Hepatic stellate cell (primary cell): Measurements from ENCODE around the gene PEX6.

Experiments used
- DNase-seq: peaks from one replicate; pipeline ENCODE4 v3.0.0; 2011; ENCODE audit warnings: low spot score

Gene PEX6, protein sequence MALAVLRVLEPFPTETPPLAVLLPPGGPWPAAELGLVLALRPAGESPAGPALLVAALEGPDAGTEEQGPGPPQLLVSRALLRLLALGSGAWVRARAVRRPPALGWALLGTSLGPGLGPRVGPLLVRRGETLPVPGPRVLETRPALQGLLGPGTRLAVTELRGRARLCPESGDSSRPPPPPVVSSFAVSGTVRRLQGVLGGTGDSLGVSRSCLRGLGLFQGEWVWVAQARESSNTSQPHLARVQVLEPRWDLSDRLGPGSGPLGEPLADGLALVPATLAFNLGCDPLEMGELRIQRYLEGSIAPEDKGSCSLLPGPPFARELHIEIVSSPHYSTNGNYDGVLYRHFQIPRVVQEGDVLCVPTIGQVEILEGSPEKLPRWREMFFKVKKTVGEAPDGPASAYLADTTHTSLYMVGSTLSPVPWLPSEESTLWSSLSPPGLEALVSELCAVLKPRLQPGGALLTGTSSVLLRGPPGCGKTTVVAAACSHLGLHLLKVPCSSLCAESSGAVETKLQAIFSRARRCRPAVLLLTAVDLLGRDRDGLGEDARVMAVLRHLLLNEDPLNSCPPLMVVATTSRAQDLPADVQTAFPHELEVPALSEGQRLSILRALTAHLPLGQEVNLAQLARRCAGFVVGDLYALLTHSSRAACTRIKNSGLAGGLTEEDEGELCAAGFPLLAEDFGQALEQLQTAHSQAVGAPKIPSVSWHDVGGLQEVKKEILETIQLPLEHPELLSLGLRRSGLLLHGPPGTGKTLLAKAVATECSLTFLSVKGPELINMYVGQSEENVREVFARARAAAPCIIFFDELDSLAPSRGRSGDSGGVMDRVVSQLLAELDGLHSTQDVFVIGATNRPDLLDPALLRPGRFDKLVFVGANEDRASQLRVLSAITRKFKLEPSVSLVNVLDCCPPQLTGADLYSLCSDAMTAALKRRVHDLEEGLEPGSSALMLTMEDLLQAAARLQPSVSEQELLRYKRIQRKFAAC

DNA sequence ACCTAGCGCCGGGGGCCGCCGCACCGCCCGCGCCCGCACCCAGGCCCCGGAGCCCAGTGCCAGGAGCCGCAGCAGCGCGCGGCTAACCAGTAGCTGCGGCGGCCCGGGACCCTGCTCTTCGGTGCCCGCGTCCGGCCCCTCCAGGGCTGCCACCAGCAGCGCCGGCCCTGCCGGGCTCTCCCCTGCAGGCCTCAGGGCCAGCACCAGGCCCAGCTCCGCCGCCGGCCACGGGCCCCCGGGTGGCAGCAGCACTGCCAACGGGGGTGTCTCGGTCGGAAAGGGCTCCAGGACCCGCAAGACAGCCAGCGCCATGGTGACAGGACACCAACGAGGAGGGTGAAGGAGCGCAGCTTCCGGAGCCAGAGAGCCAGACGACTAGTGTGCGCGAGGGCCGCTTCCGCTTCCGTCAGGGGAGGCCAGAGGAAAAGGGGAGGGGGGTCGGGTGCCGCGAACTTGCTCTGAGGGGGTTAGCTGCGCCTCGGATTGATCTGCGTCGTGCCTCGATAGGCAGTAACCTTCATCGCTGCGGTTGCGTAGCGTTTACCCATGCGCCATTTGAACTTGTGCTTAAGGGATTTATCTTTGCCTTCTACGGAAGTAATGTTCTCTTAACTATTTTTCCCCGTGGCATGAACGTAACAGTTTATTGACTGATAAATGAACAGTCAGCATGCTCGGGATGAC lies at the start of gene PEX6:
TSS of gene PEX6 (minus strand) at position 343 of the 684 bp plus-strand sequence. CDS start at position 312, 31 bp downstream.
- peak; percentile 88 for DNase-seq

DNA sequence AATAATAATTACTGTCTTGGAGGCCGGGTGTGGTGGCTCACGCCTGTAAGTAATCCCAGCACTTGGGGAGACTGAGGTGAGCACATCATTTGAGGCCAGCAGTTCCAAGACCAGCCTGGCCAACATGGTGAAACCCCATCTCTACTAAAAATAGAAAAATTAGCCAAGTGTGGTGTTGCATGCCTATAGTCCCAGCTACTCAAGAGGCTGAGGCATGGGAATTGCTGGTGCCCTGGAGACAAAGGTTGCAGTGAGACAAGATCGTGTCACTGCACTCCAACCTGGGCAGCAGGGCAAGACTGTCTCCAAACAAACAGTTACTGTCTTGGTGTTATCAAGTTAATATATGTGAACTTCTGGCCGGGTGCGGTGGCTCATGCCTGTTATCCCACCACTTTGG lies 47.4 kb upstream of the PEX6 start:
- no peak for DNase-seq

DNA sequence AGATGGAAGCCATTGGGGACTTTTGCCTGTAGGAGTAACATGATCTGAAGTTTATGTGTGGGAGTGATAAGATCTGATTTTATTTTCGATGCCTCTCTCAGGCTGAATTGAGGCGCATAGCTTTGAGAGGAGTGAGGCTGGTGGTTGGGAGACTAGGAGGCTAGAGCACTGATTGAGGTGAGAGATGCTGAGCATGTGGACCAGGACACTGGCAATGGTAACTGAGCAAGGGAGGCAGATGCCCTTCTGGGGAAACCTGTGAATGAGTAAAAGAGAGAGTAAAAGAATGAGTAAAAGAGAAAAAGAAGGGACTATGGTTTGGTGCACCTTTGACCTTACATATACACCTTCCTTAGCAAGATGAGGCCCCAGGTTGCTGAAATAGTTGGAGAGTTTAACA lies 45.5 kb upstream of the PEX6 start:
- DNase-seq: no peak

DNA sequence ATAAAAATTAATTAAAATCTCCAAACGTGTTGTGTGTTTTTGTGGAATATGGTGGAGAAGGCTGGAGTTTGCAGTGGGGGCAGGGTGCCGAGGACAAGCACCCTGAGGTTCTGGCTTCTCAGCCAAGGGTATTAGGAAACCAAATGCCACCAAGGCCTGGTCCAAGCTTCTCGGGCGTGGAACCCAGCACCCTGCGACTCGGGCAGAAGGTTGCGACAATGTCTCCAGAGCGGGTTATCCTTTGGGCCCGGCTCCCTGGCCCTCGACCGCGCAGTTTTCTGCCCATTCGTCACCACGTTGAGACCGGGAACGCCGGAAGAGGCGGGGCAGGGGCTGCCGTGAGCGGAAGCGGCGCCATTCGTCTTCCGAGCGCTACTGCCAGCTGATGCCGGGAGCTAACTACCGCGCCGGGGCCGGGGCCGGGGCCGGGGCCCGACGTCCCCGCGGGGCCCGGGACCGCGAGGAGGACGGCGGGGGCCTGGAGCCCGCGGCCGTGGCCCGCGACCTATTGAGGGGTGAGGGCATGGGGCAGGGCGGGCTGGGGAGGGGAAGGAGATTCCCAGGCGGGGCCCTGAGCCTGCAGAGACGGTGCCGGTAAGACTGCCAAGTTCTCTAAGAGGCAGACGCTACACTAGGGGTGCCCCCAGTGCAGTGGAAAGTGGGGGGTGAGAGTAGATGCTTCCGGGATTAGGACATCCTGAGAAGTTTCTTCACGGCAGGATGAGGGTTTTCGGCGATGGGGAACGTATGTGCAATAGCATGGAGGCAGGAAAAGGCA lies 42.5 kb upstream of the PEX6 start, which contains the start of gene RRP36:
TSS of gene RRP36 (plus strand) at position 354 of the 778 bp plus-strand sequence. CDS start at position 386, 32 bp downstream.
- peak; percentile 95 for DNase-seq

DNA sequence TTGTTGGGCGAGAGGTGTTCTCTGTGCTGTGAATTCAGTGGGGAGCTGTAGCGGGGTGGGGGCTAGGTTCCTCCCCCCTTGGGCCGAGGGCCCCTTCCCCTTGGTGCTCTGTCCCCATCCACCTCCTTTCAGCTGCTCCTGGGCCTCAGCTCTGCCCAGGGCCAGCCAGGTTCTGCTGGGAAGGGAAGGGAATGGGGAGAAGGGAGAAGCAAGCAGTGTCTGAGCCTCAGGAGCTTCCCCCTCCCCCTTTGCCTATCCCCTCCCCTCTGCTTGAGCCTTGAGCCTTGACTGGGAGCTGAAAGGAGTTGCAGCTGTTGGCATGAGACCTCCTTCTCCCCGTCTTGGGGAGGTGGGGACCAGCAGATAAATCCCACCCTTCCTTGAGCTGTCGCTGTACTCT lies 41.9 kb upstream of the PEX6 start:
- no peak for DNase-seq

DNA sequence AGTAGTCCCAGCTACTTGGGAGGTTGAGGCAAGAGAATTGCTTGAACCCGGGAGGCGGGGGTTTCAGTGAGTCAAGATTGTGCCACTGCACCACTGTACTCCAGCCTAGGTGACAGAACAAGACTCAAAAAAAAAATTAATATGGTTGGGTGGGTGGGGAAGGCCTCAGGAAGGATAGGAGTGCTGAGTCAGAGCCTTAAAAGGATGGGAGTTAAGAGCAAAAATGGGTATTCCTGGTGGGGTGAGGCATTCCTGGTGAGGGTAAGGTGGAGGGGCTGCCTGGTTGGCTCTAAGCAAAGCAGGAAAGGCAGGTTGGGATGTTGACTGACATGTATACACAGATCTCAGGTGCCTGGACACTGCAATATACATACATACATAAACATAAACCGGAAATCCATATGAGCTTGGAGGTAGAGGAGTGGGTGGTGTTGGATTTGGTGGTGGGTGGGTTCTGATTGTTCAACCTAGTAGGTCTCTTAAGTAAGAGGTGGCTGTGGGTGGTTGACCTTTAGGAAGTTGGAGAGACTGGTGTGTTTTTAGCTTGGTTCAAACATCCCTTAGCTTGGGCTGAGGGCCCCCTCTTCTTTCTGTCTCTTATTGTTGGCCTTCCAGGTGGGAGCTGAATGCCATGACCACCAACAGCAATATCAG lies 41.2 kb upstream of the PEX6 start:
- no peak for DNase-seq

DNA sequence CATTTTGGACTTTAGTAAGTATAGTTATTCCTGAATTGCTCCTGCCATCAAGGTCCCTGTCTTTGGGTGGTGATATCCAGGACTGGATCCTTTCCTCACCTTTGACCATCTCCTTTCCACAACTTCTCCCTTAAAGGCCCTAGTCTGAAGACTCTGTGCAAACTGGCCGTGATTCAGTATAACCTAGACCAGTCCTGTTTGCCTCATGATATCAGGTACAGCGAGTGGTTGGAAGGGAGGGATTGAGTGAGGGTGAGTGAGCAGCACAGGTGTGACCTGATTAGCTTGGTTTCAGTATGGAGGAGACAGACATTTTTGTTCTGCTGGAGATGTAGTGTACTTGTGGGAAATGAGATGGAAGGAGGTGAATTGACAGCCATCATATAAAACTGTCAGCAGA lies 40.2 kb upstream of the PEX6 start:
- no peak for DNase-seq

DNA sequence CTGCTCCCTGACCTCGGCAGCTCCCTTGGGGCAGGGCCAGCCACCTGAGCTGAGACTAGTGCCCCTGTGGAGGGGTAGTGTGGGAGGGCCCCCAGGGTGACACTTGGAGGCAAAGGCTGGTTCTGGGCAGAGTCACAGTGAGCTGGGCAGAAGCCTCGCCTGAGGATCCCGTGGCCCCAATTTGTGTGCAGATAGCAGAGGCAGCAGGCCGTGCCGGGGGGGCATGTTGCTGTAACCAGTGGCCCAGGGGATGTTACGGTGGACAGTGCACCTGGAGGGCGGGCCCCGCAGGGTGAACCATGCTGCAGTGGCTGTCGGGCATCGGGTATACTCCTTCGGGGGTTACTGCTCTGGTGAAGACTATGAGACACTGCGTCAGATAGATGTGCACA lies 38.0 kb upstream of the PEX6 start:
- DNase-seq: no peak

DNA sequence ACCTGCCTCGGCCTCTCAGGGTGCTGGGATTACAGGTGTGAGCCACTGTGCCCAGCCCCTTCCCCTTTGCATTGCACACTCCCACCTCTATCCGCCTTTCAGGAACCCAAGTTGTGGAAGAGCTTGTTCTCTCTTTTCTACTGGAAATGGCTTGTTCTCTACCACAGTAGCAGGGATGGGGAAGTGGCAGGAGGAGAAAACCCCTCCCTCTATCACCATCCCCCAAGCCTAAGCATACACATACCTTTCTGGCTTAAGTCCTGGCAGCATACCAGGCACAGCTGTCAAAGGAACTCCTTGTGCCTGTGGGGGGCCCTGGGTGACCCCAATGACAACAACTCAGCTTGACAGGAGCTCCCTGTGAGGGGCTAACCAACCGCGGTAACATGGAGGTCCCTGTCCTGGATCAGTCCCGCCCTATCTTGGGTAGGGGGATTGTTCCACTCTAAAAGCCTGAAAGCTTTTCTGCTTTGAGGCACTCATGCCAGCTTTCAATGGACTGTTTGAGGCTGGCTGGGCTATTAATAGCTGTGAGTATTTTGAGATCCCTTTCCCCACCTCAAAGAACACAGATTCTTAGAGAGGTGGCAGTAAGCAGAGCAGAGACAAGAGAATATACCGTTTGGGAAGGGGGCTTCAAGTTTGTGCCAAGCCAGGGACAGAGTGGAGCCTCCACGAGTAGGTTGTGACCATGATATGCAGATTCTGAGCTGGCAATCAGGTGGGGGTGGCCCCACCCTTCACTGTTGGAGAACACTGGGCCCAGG lies 37.4 kb upstream of the PEX6 start:
- no peak for DNase-seq

DNA sequence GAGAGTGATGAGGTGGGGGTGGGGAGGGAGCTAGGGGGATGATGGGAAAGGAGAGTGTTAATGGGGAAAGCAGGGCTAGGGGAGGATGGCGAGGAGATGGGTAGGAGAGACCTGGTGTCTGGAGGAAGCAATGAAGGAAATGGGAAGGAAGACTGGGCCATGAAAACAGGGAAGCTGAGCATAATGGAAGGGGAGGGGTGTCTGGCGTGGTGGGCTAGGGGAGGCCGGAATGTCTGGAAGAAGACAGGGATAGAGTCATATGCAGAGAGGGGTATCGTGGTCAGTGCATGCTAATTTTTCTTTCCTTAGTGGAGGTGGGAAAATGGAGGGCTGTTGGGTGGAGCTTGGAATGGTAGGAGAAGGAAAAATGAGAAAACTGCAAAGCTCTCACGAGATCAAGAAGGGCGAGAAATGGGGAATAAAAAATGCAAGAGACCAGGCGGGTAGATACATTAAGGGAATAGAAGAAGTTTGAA lies 35.5 kb upstream of the PEX6 start:
- DNase-seq: peak; percentile 78

DNA sequence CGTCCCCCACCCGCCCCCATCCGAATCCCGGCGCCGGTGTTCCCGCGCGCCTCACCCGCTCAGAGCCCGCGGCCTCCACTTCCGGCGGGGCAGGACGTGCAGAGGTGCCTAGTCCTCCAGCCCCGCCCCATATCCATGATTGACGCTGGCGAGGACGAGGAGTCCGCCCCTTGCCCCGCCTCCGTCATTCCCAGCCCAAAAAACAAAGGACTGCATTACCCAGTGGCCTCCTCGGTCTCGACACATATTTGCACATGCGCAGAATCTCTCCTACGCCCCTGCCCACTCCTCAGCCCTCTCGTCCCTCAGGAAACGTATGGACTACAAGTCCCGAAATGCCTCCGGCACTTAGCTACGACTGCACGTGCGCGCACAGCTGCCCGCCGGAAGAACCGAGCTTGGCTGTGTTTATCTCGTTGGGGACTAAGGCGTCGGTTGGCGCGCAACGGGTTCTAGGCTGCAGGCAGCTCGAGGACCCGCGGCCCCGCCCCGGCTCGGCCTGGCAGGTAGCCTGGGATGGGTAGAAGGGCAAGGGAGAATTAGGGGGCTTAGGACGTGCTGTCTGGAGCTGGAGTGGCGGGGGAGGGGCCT lies 35.0 kb upstream of the PEX6 start, which contains the start of the genes KLHDC3 and MEA1:
TSS of gene KLHDC3 (plus strand) at position 407 of the 591 bp plus-strand sequence. CDS start 2,944 bp downstream, outside the sequence.
TSS of gene MEA1 (minus strand) at position 104 of the 591 bp plus-strand sequence. CDS start 133 bp downstream, outside the sequence.
- peak; percentile 99 for DNase-seq

DNA sequence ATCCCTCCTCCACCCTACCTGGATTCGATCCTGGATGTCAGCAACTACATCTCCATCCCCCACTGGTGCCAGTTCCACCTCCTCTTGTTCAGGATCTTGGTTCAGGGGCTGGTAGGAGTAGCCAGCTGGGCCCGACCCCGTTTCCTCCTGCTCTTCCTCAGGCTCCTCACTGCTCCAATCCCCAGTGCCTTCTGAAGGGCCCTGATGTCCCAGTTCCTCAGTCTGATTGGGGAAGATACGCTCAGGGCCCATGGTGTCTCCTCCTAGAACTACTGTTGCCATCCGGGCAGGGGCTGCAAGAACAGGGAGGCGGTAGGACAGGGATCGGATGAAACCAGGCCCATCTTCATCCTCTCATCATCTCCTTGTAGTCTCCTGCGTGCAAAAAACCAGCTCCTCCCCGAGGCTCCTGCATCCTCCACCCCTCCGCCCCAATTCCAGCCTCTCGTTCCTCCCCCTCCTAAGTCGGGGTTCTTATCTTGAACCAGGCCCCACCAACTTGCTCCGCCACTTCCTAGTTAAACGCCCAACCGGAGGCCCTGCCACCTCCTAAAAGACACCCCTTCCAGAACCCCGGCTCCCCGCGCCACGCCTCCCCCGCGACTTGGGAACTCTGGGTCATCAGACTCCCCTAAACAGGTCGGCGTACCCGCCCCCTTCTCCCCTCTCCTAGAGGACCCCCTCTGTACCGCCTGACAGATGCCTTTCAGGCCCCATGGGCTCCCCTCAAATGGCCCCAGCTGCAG lies 34.3 kb upstream of the PEX6 start:
- peak; percentile 43 for DNase-seq

DNA sequence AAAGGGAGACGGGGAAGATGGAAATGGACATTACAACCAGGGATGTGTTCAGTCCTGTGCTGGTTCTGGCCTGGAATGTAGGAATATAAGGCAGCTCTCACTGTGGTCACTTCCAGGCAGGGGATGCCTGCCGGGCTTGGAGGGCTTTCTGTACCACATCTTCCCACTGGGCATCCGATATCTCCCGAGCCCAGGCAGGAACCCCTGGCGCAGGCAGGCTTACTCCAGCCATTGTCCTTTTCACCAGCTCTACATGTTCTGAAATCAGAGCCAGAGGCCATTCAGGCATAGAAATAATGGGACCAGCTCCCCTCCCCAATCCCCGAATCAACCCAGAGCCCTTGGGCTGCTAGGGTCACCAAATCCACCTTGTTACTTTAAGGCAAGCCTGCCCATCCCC lies 33.4 kb upstream of the PEX6 start:
- DNase-seq: no peak

DNA sequence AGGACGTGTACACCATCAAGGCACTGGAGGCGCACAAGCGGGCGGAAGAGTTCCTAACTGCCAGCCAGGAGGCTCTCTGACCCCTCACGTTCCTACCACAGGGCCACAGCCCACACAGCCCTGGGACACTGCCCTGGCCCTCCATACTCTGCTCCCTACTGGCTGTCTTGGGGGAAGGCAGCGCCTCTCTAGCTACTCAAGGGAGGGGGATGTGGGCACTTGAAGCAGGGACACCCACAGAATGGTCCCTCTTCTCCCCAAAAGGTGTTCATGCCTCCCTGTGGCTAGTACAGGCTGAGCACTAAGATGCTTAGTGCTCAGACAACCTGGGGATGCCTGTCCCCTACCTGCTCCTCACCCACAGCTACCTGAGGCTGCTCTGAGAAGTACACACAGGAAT lies 32.2 kb upstream of the PEX6 start:
- no peak for DNase-seq

DNA sequence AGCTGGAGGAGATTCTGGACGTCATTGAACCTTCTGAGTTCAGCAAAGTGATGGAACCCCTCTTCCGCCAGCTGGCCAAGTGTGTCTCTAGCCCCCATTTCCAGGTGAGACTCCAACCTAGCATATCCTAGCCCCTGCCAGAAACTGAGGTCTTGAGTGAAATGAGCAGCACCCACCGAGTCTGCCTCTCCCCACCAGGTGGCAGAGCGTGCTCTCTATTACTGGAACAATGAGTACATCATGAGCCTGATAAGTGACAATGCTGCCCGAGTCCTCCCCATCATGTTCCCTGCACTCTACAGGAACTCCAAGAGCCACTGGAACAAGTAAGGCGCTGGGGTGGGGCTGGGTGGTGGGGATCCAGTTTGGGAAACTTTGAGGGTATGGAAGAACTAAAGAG lies 30.1 kb upstream of the PEX6 start:
- DNase-seq: peak; percentile 63

DNA sequence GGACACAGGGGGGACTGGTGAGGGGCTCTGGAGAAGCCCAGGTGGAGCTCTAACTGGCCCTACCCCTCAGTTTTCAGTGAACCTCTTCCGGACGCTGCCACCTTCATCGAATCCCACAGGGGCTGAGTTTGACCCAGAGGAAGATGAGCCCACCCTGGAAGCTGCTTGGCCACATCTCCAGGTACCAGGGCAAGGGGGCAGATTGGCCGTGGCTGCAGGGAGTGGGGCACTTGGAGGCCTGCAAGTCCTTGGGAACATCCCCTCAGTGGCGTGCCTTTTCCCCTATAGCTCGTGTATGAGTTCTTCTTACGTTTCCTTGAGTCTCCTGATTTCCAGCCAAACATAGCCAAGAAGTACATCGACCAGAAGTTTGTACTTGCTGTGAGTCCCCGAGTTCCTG lies 28.1 kb upstream of the PEX6 start:
- no peak for DNase-seq

DNA sequence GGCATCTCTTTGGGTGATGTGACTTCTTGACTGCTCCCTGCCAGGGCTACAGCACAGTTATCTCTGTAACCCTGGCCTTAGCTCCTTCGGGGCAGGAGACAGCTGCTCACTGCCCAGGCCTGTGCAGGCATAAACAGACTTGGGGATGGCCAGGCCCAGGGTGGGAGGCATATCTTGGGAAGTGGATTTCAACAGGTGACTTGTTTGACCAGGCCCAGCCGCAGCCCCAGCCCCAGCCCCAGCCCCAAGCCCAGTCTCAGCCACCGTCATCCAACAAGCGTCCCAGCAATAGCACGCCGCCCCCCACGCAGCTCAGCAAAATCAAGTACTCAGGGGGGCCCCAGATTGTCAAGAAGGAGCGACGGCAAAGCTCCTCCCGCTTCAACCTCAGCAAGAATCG lies 27.3 kb upstream of the PEX6 start:
- DNase-seq: no peak

DNA sequence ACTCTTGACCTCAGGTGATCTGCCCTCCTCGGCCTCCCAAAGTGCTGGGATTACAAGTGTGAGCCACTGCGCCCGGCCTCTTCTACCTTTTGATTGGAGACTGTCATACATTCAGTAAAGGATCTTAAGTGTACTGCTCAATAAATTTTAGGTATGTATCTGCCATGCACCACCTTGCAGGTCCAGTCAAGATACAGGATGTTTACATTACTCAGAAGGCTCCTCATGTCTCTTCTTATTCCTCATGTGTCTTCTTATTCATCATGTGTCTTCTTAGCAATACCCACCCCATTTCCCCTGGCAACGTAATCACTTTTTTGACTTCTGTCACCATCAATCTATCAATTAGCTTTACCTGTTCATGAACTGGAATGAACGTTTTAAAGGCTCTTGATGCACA lies 26.9 kb upstream of the PEX6 start:
- no peak for DNase-seq

DNA sequence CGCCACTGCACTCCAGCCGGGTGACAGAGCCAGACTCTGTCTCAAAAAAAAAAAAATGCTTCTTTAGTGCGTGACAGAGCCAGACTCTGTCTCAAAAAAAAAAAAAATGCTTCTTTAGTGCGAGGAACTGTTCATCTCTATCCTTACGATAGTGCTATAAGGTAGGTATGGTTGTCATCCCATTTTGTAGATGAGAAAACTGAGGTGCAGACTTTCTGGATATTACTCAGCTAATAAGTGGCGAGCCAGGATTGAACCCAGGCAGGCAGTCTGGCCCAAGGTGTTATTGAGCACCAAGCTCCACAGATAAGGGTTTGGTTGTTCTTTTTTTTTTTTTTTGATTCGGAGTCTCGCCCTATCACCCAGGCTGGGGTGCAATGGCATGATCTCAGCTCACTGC lies 22.9 kb upstream of the PEX6 start:
- no peak for DNase-seq
